GM19193 (cell line): ENCODE results near the gene DECR2.
A peak's percentile ranks its signal among the peaks of the same experiment; 100 is the strongest.

Experiments used
- POLR2A ChIP-seq: IDR thresholded peaks from 4 replicates; pipeline ENCODE4 v1.6.1; 2011; ENCODE audit not compliant: insufficient read depth, insufficient read length; ENCODE audit errors: extremely low read depth

DECR2 gene

GRCh38 chr16:401468-402348 lies at the start of gene DECR2:
DECR2 (plus strand) TSS chr16:401885; CDS start chr16:401964, 79 bp downstream.
- TF ChIP-seq POLR2A, result peak; percentile 72

GRCh38 chr16:352547-353403 lies 48.9 kb upstream of the DECR2 start, which contains the start of gene AXIN1:
AXIN1 (minus strand) TSS chr16:352723; CDS start chr16:347025, 5,698 bp downstream.
- TF ChIP-seq POLR2A, result peak; percentile 69

GRCh38 chr16:353404-354290 lies 48.0 kb upstream of the DECR2 start:
- TF ChIP-seq POLR2A, result no peak

GRCh38 chr16:354291-354881 lies 47.3 kb upstream of the DECR2 start:
- TF ChIP-seq POLR2A, result no peak

GRCh38 chr16:354971-355461 lies 46.7 kb upstream of the DECR2 start:
- TF ChIP-seq POLR2A, result no peak

- no peak for TF ChIP-seq POLR2A
These were observed 44.9 kb upstream of the DECR2 start for GRCh38 chr16:356741-357140.

GRCh38 chr16:359067-359763 lies 42.5 kb upstream of the DECR2 start:
- no peak for TF ChIP-seq POLR2A

- TF ChIP-seq POLR2A, result no peak
These were observed 41.6 kb upstream of the DECR2 start for GRCh38 chr16:359871-360697.

GRCh38 chr16:360698-361336 lies 40.9 kb upstream of the DECR2 start:
- TF ChIP-seq POLR2A, result no peak

GRCh38 chr16:361341-361871 lies 40.3 kb upstream of the DECR2 start:
- TF ChIP-seq POLR2A, result no peak

- TF ChIP-seq POLR2A, result no peak
These were observed 39.6 kb upstream of the DECR2 start for GRCh38 chr16:361872-362701.

GRCh38 chr16:363110-363765 lies 38.4 kb upstream of the DECR2 start:
- no peak for TF ChIP-seq POLR2A
